ENCODE results near the gene PTS.

The PTS gene

DNA sequence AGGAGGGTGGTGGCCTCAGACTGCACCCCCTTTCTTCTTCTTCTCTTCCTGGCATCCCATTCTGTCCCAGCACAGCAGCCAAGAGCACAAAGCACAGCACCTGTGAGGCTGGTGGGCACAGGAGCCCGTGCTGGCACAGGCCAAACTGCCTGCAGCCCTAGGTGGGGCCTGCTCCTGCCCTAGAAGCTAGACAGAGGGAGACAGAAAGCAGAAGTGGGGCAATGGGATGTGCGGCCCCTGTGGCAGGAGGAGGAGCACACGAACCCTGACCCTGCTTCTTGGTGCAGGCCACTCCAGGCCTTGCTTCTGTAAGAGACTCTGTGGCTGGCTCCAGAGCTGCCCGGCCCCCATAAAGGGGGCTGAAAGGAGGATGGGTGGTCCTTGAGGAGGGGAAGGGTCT lies 3.9 kb upstream of the PTS start:
- H3K27ac ChIP-seq = peak overlapping the region; percentile 56; the same call in 1 of the 2 replicates
- TF ChIP-seq, protein P1, sequence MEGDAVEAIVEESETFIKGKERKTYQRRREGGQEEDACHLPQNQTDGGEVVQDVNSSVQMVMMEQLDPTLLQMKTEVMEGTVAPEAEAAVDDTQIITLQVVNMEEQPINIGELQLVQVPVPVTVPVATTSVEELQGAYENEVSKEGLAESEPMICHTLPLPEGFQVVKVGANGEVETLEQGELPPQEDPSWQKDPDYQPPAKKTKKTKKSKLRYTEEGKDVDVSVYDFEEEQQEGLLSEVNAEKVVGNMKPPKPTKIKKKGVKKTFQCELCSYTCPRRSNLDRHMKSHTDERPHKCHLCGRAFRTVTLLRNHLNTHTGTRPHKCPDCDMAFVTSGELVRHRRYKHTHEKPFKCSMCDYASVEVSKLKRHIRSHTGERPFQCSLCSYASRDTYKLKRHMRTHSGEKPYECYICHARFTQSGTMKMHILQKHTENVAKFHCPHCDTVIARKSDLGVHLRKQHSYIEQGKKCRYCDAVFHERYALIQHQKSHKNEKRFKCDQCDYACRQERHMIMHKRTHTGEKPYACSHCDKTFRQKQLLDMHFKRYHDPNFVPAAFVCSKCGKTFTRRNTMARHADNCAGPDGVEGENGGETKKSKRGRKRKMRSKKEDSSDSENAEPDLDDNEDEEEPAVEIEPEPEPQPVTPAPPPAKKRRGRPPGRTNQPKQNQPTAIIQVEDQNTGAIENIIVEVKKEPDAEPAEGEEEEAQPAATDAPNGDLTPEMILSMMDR (conservative IDR thresholded peaks at IDR 0.05) = no peak

DNA sequence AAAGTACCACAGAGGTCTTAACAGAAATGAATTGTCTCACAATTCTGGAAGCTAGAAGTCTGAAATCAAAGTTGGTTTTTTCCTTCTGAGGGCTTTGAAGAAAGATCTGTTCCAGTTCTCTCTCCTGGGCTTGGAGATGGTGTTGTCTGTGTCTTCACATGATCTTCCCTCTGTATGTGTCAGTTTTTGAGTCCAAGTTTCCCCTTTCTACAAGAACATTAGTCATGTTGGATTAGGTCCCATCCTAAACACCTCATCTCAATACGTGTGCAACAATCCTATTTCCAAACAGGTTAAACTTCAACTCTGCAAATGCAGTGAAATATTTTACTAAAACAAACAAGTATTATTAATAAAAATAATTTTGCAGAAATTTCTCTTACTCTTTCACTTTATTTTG lies 3.1 kb upstream of the PTS start:
- no peak overlapping the region for H3K27ac ChIP-seq
- TF ChIP-seq, protein P1 (conservative IDR thresholded peaks at IDR 0.05) = no peak

DNA sequence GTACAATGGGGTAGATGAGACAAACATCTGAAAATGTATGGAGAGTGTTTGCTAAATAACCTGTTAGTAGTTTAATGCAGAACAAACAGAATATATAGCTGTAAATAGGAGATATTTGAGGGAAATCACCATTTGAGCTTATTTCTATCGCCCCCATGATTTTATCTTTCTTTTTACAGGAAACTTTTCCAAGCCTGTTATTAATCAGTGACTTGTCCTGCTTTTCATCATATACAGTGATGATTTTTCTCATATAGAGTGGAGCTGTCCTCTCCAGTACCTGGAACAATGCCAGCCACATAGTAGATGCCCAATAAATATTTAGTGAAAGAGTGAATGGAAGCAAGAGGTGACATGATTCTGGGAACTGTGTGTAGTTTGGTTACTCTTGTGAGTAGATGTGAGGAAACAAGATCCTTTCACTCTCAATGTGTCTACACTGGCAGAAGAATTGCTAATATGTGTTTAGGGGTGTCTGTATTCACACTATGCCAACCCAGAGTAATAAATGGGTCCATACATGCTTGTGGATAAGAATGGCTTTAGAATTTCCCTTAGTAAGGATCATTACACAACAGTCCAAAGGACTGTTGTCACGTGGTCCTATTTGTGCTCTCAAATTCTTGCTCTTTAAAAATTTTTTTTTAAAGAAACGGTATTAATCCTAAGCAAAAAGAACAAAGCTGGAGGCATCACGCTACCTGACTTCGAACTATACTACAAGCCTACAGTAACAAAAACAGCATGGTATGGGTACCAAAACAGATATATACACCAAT lies 2.3 kb upstream of the PTS start:
- no peak overlapping the region for H3K27ac ChIP-seq
- TF ChIP-seq, protein P1 (conservative IDR thresholded peaks at IDR 0.05) = no peak

DNA sequence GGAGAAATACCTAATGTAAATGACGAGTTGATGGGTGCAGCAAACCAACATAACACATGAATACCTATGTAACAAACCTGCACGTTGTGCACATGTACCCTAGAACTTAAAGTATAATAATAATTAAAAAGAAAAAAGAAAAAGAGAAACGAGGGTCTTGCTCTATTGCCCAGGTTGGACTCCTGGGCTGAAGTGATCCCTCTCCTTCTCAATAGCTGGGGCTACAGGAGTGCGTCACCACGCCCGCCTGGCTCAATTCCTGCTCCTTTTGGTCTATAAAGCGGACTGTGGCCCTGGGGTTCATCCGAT lies 521 bp upstream of the PTS start:
- TF ChIP-seq, protein P1 (conservative IDR thresholded peaks at IDR 0.05) = no peak

DNA sequence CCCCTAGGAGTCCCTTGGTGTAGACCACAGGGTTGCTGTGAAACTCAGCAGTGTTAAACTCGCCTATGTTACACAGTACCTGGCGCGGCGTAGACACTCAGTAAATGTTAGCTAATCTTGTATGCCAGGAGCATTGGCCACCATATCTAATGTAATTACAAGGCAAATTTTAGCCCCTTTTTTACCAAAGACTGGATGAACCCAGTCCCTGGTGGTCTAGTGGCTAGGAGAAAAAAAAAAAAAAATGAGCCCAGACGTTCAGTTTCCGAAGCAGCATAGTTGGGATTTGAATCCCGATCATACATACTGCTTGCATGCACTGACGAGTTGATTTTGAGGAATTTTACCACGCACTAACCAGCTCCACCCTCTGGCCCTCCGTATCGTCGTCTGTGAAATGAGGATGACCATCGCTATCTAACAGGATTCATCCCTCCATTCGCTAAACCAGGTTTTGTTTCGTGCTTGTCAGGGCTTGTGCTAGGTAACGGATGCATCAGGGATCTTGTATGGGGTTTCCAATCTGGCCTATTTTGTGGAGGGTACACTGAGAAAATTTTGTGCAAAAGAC lies 688 bp downstream of the PTS start:
- TF ChIP-seq, protein P1 (conservative IDR thresholded peaks at IDR 0.05) = 0 out of 2 replicates have a peak, but pooled peaks have one; percentile 11
- peak overlapping the region; percentile 97 for H3K27ac ChIP-seq

More for the DNA sequence above, 521 bp upstream of the PTS start:
- H3K27ac ChIP-seq = peak overlapping the region; percentile 97

DNA sequence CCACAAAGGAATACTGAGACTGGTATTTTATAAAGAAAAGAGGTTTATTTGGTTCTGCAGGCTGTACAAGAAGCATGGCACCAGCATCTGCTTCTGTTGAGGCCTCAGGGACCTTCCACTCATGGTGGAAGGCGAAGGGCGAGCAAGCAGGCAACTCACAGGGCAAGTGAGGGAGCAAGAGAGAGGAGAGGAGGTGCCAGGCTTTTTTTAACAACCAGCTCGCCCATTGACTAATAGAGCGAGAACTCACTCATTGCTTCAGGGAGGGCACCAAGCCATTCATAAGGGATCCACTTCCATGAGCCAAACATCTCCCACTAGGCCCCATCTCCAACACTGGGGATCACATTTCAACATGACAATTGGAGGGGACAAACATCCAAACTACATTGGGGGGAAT lies 1.2 kb downstream of the PTS start:
- H3K27ac ChIP-seq = peak overlapping the region; percentile 97; the same call in 1 of the 2 replicates
- TF ChIP-seq, protein P1 (conservative IDR thresholded peaks at IDR 0.05) = no peak

DNA sequence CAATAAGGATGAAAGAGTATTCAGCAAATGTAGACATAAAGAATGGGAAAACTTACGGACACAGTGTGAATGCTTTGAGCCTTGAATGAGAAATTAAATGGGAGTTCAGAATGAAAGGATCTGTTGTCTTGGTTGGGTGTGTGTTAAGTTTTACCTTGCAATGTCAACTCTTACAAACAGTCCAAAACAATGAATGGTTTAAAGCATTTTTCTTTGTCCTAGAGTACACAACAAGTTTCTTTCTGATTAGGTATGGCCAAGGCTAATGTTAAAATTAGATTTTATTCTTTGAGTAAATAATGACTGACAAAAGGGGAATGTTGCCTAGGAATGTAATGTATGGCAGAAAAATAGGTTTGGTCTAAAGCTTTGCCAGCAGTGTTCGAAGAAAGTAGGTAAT lies 2.5 kb downstream of the PTS start:
- no peak overlapping the region for H3K27ac ChIP-seq
- TF ChIP-seq, protein P1 (conservative IDR thresholded peaks at IDR 0.05) = no peak
